ENCODE data around the gene RNF115. TPM values are rescaled to one million over a fixed set of nuclear protein-coding genes. Genes with fewer than 3 reads are reported as not detected.

The RNF115 gene
- total and polyA plus RNA-seq, 4 donors, result 3.2 to 10.0 (median 7.6) TPM

- Histone ChIP-seq H3K36me3 (ENCODE audit: control insufficient read depth in 4 of 4, insufficient read depth in 3 of 4, low read depth in 1 of 4, low read length in 3 of 4) (no peaks in the 10 kb centered on the region), H3K27ac (ENCODE audit: low read depth in 1 of 2, low read length in 2 of 2) (no peak overlapping the region), H3K4me1 (ENCODE audit: control insufficient read depth in 4 of 4, insufficient read depth in 4 of 4, low read length in 3 of 4) (peaks cover 0 to 5% (median 4%) of the 10 kb centered on the region in 4 donors), H3K4me3 (ENCODE audit: low read depth in 1 of 3, low read length in 3 of 3) (peak overlapping the region in 1 of 3 donors; percentile 30), H3K27me3 (ENCODE audit: control insufficient read depth in 4 of 4, insufficient read depth in 4 of 4, low read length in 3 of 4) (no peaks in the 10 kb centered on the region), H3K9me3 (ENCODE audit: control insufficient read depth in 4 of 4, low read length in 3 of 4) (no peaks in the 10 kb centered on the region), H3K9ac (ENCODE audit: low read depth in 1 of 2, low read length in 2 of 2) (no peak overlapping the region)
- no peak for DNase-seq (ENCODE audit: low spot score)
- TF ChIP-seq HNF4G (IDR thresholded peaks at IDR 0.05) (no peak), FOXA2 (IDR thresholded peaks at IDR 0.05) (no peak), EGR1 (IDR thresholded peaks at IDR 0.05; ENCODE audit: low read depth in 2 of 2) (no peak), JUND (IDR thresholded peaks at IDR 0.05) (no peak), CTCF (IDR thresholded peaks at IDR 0.05; ENCODE audit: low read depth, low read length, missing input control) (no peak), SP1 (IDR thresholded peaks at IDR 0.05) (no peak), TAF1 (conservative IDR thresholded peaks at IDR 0.05) (no peak), NR2F2 (IDR thresholded peaks at IDR 0.05) (no peak), ZBTB33 (IDR thresholded peaks at IDR 0.05) (no peak), FOXA1 (IDR thresholded peaks at IDR 0.05) (no peak), REST (IDR thresholded peaks at IDR 0.05) (no peak), MAX (IDR thresholded peaks at IDR 0.05) (no peak), HNF4A (conservative IDR thresholded peaks at IDR 0.05) (no peak), ATF3 (IDR thresholded peaks at IDR 0.05) (no peak), RXRA (IDR thresholded peaks at IDR 0.05) (no peak), RAD21 (IDR thresholded peaks at IDR 0.05) (no peak), YY1 (IDR thresholded peaks at IDR 0.05) (no peak), GABPA (IDR thresholded peaks at IDR 0.05 in 1 of 2, conservative IDR thresholded peaks at IDR 0.05 in 1 of 2) (no peak)
- WGBS, result 58% methylated on average over 5 of the region's 5 CpGs
Measured at GRCh38 chr1:145720556-145720877, 103.4 kb downstream of the RNF115 start.
